Endodermal cell (in vitro differentiated cells): ENCODE data around the gene CDC20B. TPM values are rescaled to one million over a fixed set of nuclear protein-coding genes. Genes with fewer than 3 reads are reported as not detected.

ENCODE experiments used
- DNase-seq: peaks from one replicate; pipeline ENCODE4 v3.0.0-alpha.2; 2017
- H3K27ac ChIP-seq: 2 replicates; pipeline ENCODE4 v1.5.1; 2013; ENCODE audit warnings: mild to moderate bottlenecking, low read depth, low read length, moderate library complexity
- H3K27me3 ChIP-seq: 2 replicates; pipeline ENCODE4 v1.6.1; 2013; ENCODE audit warnings: mild to moderate bottlenecking, low read length, moderate library complexity; ENCODE audit not compliant: insufficient read depth, control insufficient read depth, poor library complexity, severe bottlenecking
- H3K36me3 ChIP-seq: 2 replicates; pipeline ENCODE4 v1.7.0; 2013; ENCODE audit warnings: mild to moderate bottlenecking, low read length, moderate library complexity; ENCODE audit not compliant: control insufficient read depth, insufficient read depth
- H3K4me1 ChIP-seq: one replicate; pipeline ENCODE4 v1.7.0; 2013; ENCODE audit warnings: low read length; ENCODE audit not compliant: control insufficient read depth, insufficient read depth
- H3K4me3 ChIP-seq: 2 replicates; pipeline ENCODE4 v1.5.1; 2013; ENCODE audit warnings: mild to moderate bottlenecking, low read length, moderate library complexity
- H3K9ac ChIP-seq: 2 replicates; pipeline ENCODE4 v1.6.1; 2013; ENCODE audit warnings: mild to moderate bottlenecking, low read length, moderate library complexity; ENCODE audit not compliant: poor library complexity, severe bottlenecking; ENCODE audit errors: extremely low read depth
- H3K9me3 ChIP-seq: 2 replicates; pipeline ENCODE4 v1.6.1; 2013; ENCODE audit warnings: mild to moderate bottlenecking, low read length, moderate library complexity; ENCODE audit not compliant: control insufficient read depth
- H3K27ac Mint-ChIP-seq: 2 replicates; pipeline ENCODE4 v1.8.0; 2020; ENCODE audit warnings: mixed read lengths
- H3K27me3 Mint-ChIP-seq: 2 replicates; pipeline ENCODE4 v1.8.0; 2021; ENCODE audit warnings: mild to moderate bottlenecking, mixed read lengths; ENCODE audit not compliant: insufficient read depth
- H3K36me3 Mint-ChIP-seq: 2 replicates; pipeline ENCODE4 v1.8.0; 2020; ENCODE audit warnings: low read depth, mixed read lengths
- H3K4me1 Mint-ChIP-seq: 2 replicates; pipeline ENCODE4 v1.8.0; 2020; ENCODE audit warnings: mixed read lengths
- H3K4me3 Mint-ChIP-seq: 2 replicates; pipeline ENCODE4 v1.8.0; 2020; ENCODE audit warnings: mild to moderate bottlenecking, moderate library complexity, mixed read lengths
- H3K9me3 Mint-ChIP-seq: 2 replicates; pipeline ENCODE4 v1.8.0; 2020; ENCODE audit warnings: mild to moderate bottlenecking, mixed read lengths
- WGBS, 2 experiments: methylation state at CpG; one replicate each; pipeline versions ENCODE4 v1.1.5 to v1.1.7; 2013; ENCODE audit warnings: missing lambda C conversion rate in 2 of 2, mixed read lengths in 1 of 2; ENCODE audit not compliant: insufficient coverage in 1 of 2, insufficient read length in 1 of 2; 5-methylcytosine and 5-hydroxymethylcytosine counted together
- long read RNA-seq, 4 experiments: library from polyadenylated mRNA in 2 of 4; library from RNA in 1 of 4; library from capped mRNA in 1 of 4; stranded (forward) in 3 of 4; unstranded in 1 of 4; transcript quantifications; one replicate each; pipeline ENCODE4 v2.0.0, GENCODE V29; 2020 to 2021; ENCODE audit warnings: inconsistent platforms in 1 of 4
- polyA plus RNA-seq, 2 experiments: library from polyadenylated mRNA; stranded (reverse); fragments of 50-300 nt; gene quantifications; one replicate each; pipeline ENCODE4 v1.2.3, GENCODE V29; 2013
- total RNA-seq, 2 donors: library from RNA; stranded (reverse); fragmentation: NEBNext Ultra II Directional in 1 of 2; extraction: Animal tissue kit (Norgen Biotek cat#: 25700) in 1 of 2; gene quantifications; 2 replicates in 1 of 2; 3 replicates in 1 of 2; pipeline ENCODE4 v1.2.1, GENCODE V29; 2021
- TF ChIP-seq, protein P1 (sequence below): fragments of 200-600 bp; sonication (generic); conservative IDR thresholded peaks from 2 replicates; pipeline ENCODE4 v1.5.0; 2021; ENCODE audit warnings: antibody characterized with exemption, mild to moderate bottlenecking

Gene CDC20B
- total RNA-seq = under 1 TPM; 0.13 to 0.20 TPM
- polyA plus RNA-seq (2013, experiment 1 of 2) = 0.21 TPM
- polyA plus RNA-seq (2013, experiment 2 of 2) = not detected
- long read RNA-seq, experiment 1 = 0 reads
- long read RNA-seq, experiment 2 = 0 reads
- long read RNA-seq, experiment 3 = 0 reads
- long read RNA-seq, experiment 4 = 0 reads

DNA sequence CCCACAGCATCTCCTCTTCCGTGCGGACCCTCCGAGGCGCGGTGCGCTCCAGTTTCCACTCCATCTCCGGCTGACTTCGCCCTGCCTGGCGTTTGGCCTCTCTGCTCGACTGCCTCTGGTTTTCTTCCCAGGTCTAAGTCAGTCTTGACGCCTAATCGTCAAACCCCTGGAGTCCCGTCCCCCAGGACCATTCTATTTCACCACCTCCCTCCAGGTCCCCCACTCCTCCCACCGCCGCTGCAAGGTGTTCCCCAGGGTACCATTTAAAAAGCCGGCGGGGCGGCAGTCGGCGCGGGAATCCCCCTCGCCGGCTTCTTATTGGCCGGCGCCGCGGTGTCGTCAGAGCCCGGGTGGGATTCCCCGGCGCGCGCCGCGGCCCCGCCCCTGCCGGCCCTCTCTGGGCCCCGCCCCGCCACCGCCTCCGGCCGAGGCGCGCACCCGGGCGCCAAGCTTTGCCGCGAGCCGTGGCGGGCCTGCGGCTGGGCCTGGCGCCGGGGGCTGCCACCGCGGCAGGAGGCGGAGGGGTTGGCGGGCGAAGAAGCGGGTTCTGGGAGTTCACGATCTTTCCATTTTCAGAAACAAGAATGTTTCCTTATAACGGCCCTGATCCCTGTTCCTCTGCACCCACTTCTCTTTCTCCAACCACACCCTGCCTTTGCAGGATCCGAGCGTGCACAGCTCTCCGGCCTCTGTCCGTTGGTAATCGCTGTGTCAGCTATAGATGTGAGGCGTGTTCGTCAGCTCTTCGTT lies at the start of gene CDC20B:
Gene CDC20B (minus strand): TSS at position 241 of the 750 bp plus-strand sequence. CDS start 177 bp downstream, at position 64.
- peaks cover 68% of the 10 kb centered on the region for H3K27me3 ChIP-seq
- DNase-seq = peak; percentile 93
- WGBS, 2 experiments = 1% methylated on average over 19 to 69 of the region's 69 CpGs
- H3K9me3 Mint-ChIP-seq = no peaks in the 10 kb centered on the region
- peaks cover 4% of the 10 kb centered on the region for H3K4me1 ChIP-seq
- no peaks in the 10 kb centered on the region for H3K36me3 Mint-ChIP-seq
- H3K9ac ChIP-seq = no peak within 1 kb of the TSS
- H3K27me3 Mint-ChIP-seq = peaks cover 80% of the 10 kb centered on the region
- TF ChIP-seq, protein P1, sequence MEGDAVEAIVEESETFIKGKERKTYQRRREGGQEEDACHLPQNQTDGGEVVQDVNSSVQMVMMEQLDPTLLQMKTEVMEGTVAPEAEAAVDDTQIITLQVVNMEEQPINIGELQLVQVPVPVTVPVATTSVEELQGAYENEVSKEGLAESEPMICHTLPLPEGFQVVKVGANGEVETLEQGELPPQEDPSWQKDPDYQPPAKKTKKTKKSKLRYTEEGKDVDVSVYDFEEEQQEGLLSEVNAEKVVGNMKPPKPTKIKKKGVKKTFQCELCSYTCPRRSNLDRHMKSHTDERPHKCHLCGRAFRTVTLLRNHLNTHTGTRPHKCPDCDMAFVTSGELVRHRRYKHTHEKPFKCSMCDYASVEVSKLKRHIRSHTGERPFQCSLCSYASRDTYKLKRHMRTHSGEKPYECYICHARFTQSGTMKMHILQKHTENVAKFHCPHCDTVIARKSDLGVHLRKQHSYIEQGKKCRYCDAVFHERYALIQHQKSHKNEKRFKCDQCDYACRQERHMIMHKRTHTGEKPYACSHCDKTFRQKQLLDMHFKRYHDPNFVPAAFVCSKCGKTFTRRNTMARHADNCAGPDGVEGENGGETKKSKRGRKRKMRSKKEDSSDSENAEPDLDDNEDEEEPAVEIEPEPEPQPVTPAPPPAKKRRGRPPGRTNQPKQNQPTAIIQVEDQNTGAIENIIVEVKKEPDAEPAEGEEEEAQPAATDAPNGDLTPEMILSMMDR = no peak
- no peaks in the 10 kb centered on the region for H3K36me3 ChIP-seq
- H3K9me3 ChIP-seq = no peaks in the 10 kb centered on the region
- peak within 1 kb of the TSS; percentile 44 for H3K27ac Mint-ChIP-seq
- H3K4me1 Mint-ChIP-seq = peaks cover 16% of the 10 kb centered on the region
- H3K27ac ChIP-seq = no peak within 1 kb of the TSS
- peak within 1 kb of the TSS; percentile 79 for H3K4me3 ChIP-seq
- H3K4me3 Mint-ChIP-seq = peak within 1 kb of the TSS; percentile 55

GRCh38 chr5:55222092-55222984 lies 49.4 kb upstream of the CDC20B start:
- no peak overlapping the region for H3K9ac ChIP-seq
- 21 to 26% methylated on average over 24 to 30 of the region's 30 CpGs for WGBS, 2 experiments
- H3K27ac Mint-ChIP-seq = no peak overlapping the region
- H3K9me3 ChIP-seq = no peaks in the 10 kb centered on the region
- peaks cover 7% of the 10 kb centered on the region for H3K4me1 Mint-ChIP-seq
- H3K4me3 Mint-ChIP-seq = peak overlapping the region; percentile 45
- H3K4me3 ChIP-seq = peak overlapping the region; percentile 64
- H3K27ac ChIP-seq = no peak overlapping the region
- peak; percentile 56 for DNase-seq
- H3K27me3 ChIP-seq = peaks cover 99% of the 10 kb centered on the region
- no peaks in the 10 kb centered on the region for H3K9me3 Mint-ChIP-seq
- peaks cover 2% of the 10 kb centered on the region for H3K4me1 ChIP-seq
- peaks cover 86% of the 10 kb centered on the region for H3K27me3 Mint-ChIP-seq
- TF ChIP-seq, protein P1 = no peak
- peaks cover 3% of the 10 kb centered on the region for H3K36me3 Mint-ChIP-seq
- H3K36me3 ChIP-seq = no peaks in the 10 kb centered on the region

DNA sequence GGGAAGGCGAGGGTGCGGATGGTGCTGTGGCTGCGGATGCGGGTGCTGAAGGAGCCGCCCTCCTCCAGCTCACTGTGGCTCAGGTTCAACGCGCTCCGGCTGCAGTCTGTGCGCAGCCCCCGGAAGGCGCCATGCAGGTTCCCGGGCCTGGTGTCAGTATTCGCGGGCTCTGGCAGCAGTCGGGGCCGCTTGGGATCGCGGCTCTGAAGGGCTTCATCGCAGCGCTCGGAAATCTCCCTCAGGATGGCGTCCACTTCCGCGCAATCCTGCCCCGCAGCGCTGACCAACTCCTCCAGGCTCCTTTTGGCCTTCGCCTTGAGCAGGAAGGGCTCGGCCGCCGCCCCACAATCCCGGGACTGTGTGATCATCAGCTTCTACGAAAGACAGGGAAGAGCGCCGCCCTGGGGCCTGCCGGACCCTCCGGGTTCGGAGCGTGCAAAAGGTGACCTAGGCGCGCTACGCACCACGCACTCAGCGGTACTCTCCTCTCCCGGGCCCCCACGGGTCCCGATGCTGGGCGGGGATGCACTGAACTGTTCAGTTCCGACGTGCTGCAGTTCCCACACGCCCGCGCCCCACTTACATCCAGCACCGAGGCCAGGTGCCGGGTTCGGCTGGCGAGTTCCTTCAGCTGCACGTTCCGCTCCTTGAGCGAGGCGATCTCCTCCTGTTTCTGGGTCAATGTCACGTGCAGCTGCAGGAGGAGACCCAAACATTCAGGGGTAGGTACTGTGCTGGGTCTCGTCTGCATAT lies 47.6 kb upstream of the CDC20B start:
- no peaks in the 10 kb centered on the region for H3K4me1 ChIP-seq
- peak overlapping the region; percentile 76 for H3K4me3 Mint-ChIP-seq
- no peaks in the 10 kb centered on the region for H3K9me3 ChIP-seq
- no peaks in the 10 kb centered on the region for H3K9me3 Mint-ChIP-seq
- no peak overlapping the region for H3K27ac ChIP-seq
- H3K27me3 Mint-ChIP-seq = peaks cover 75% of the 10 kb centered on the region
- peak overlapping the region; percentile 85 for H3K27ac Mint-ChIP-seq
- peaks cover 7% of the 10 kb centered on the region for H3K4me1 Mint-ChIP-seq
- peak overlapping the region; percentile 14 for H3K9ac ChIP-seq
- DNase-seq = peak; percentile 91
- H3K4me3 ChIP-seq = peak overlapping the region; percentile 76
- H3K36me3 Mint-ChIP-seq = peaks cover 3% of the 10 kb centered on the region
- 2% methylated on average over 41 to 62 of the region's 62 CpGs for WGBS, 2 experiments
- TF ChIP-seq, protein P1 = peak; percentile 76
- peaks cover 89% of the 10 kb centered on the region for H3K27me3 ChIP-seq
- no peaks in the 10 kb centered on the region for H3K36me3 ChIP-seq
